ENCODE data around the gene MLN. TPM values are rescaled to one million over a fixed set of nuclear protein-coding genes. Genes with fewer than 3 reads are reported as not detected.
A peak's percentile ranks its signal among the peaks of the same experiment; 100 is the strongest.

The MLN gene
- total RNA-seq, 1 experiment from 2014 or later, result not detected

- no peak overlapping the region for H3K23ac ChIP-seq (ENCODE audit: insufficient read length, low read depth, low read length)
- H2BK120ac ChIP-seq (ENCODE audit: low read depth, low read length, poor library complexity, severe bottlenecking), result no peak overlapping the region
- H2AFZ ChIP-seq (ENCODE audit: low read length), result no peak overlapping the region
- H3K79me1 ChIP-seq (ENCODE audit: insufficient read depth, low read depth, low read length, poor library complexity, severe bottlenecking), result peaks cover 3% of the 10 kb centered on the region
- H3K9ac ChIP-seq (ENCODE audit: extremely low read depth, insufficient read length, low read length), result no peak overlapping the region
- no peak overlapping the region for H2BK15ac ChIP-seq (ENCODE audit: low read depth, low read length)
- H3K4me3 Mint-ChIP-seq, result peak overlapping the region in 1 of 2 experiments; percentile 15; a peak in 2 of 5 replicates
- H2AK5ac ChIP-seq (ENCODE audit: insufficient read length, low read length), result no peak overlapping the region
- H4K8ac ChIP-seq (replicated peaks; ENCODE audit: insufficient read length, low read depth, low read length), result no peak overlapping the region
- H3K4ac ChIP-seq (ENCODE audit: low read depth, low read length), result no peak overlapping the region
- TF ChIP-seq, protein P1, sequence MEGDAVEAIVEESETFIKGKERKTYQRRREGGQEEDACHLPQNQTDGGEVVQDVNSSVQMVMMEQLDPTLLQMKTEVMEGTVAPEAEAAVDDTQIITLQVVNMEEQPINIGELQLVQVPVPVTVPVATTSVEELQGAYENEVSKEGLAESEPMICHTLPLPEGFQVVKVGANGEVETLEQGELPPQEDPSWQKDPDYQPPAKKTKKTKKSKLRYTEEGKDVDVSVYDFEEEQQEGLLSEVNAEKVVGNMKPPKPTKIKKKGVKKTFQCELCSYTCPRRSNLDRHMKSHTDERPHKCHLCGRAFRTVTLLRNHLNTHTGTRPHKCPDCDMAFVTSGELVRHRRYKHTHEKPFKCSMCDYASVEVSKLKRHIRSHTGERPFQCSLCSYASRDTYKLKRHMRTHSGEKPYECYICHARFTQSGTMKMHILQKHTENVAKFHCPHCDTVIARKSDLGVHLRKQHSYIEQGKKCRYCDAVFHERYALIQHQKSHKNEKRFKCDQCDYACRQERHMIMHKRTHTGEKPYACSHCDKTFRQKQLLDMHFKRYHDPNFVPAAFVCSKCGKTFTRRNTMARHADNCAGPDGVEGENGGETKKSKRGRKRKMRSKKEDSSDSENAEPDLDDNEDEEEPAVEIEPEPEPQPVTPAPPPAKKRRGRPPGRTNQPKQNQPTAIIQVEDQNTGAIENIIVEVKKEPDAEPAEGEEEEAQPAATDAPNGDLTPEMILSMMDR (conservative IDR thresholded peaks at IDR 0.05), result no peak
- H2BK12ac ChIP-seq (ENCODE audit: insufficient read length, low read depth, low read length), result no peak overlapping the region
- no peak overlapping the region for H3K56ac ChIP-seq (ENCODE audit: insufficient read length, low read depth, low read length)
- no peak overlapping the region for H3K4me2 ChIP-seq (ENCODE audit: insufficient read depth, insufficient read length, low read length)
- H3K36me3 Mint-ChIP-seq (ENCODE audit: insufficient read depth in 1 of 3, low read depth in 3 of 3), result peaks cover 24 to 58% (median 55%) of the 10 kb centered on the region in 3 experiments; a peak in 6 of 7 replicates
- no peaks in the 10 kb centered on the region for H4K20me1 ChIP-seq (ENCODE audit: control insufficient read depth, insufficient read depth, insufficient read length)
- peaks cover 9% of the 10 kb centered on the region; the same call in 1 of the 2 replicates for H3K79me2 ChIP-seq (ENCODE audit: insufficient read depth, low read length)
- no peak overlapping the region for H3T11ph ChIP-seq (ENCODE audit: low read length)
- no CpG with 5 or more reads among the region's 13 CpGs for WGBS (ENCODE audit: extremely low coverage, insufficient read length, low lambda C conversion rate)
- H3K23me2 ChIP-seq (ENCODE audit: insufficient read length, low read depth, low read length, poor library complexity, severe bottlenecking), result peaks cover 8% of the 10 kb centered on the region
- H3K14ac ChIP-seq (ENCODE audit: insufficient read depth, low read length), result no peak overlapping the region
- DNase-seq, result no peak
- no peaks in the 10 kb centered on the region for H3K9me3 Mint-ChIP-seq
- peak overlapping the region; percentile 40 to 76 (median 50); a peak in 5 of 7 replicates for H3K27ac Mint-ChIP-seq
- H4K91ac ChIP-seq (ENCODE audit: insufficient read length, low read depth, low read length), result no peak overlapping the region
- peaks cover 74% of the 10 kb centered on the region in 2 experiments for H3K4me1 Mint-ChIP-seq
- no peak overlapping the region for H2BK20ac ChIP-seq (ENCODE audit: low read depth, low read length, poor library complexity, severe bottlenecking)
- no peak overlapping the region for H4K5ac ChIP-seq (ENCODE audit: insufficient read length, low read depth, low read length)
- H2BK5ac ChIP-seq (ENCODE audit: insufficient read length, low read length), result no peak overlapping the region
- H3K4me1 ChIP-seq (ENCODE audit: insufficient read depth, low read length), result peaks cover 35% of the 10 kb centered on the region; the same call in 1 of the 2 replicates
- no peaks in the 10 kb centered on the region for H3K27me3 ChIP-seq (ENCODE audit: insufficient read depth, low read length)
- no peaks in the 10 kb centered on the region for H3K27me3 Mint-ChIP-seq (ENCODE audit: low read depth)
- H3K18ac ChIP-seq (ENCODE audit: insufficient read length, low read depth, low read length), result no peak overlapping the region
- H3K27ac ChIP-seq (ENCODE audit: insufficient read length, low read depth, low read length), result no peak overlapping the region
- H3K9me3 ChIP-seq (ENCODE audit: control insufficient read depth, low read depth, low read length), result no peaks in the 10 kb centered on the region
These were observed 19.0 kb downstream of the MLN start for GRCh38 chr6:33784787-33785186.

Measured in H9 (cell line).